Spleen (tissue), 11 donors: ENCODE measurements around the gene TBX5. TPM values are rescaled to one million over a fixed set of nuclear protein-coding genes. Genes with fewer than 3 reads are reported as not detected.

ENCODE experiments used
- DNase-seq: peaks from one replicate; pipeline ENCODE4 v3.0.0-alpha.2; 2020
- H3K27ac ChIP-seq, 8 donors: fragments of 200-600 bp; sonication (generic) in 7 of 8; 1 replicate in 4 of 8; 2 replicates in 4 of 8; pipeline versions ENCODE4 v1.5.0 to v1.8.0; 2016 to 2021; ENCODE audit warnings: inconsistent platforms in 4 of 8, mild to moderate bottlenecking in 4 of 8, moderate library complexity in 1 of 8
- H3K27me3 ChIP-seq, 7 donors: fragments of 200-600 bp; sonication (generic) in 6 of 7; replicated peaks in 1 of 7; 1 replicate in 4 of 7; 2 replicates in 3 of 7; pipeline versions ENCODE4 v1.5.0 to v1.8.0; 2016 to 2021; ENCODE audit warnings: inconsistent platforms in 3 of 7, mild to moderate bottlenecking in 1 of 7
- H3K36me3 ChIP-seq, 6 donors: fragments of 200-600 bp; sonication (generic) in 5 of 6; 1 replicate in 4 of 6; 2 replicates in 2 of 6; pipeline versions ENCODE4 v1.5.0 to v1.8.0; 2016 to 2021; ENCODE audit warnings: inconsistent platforms in 2 of 6
- H3K4me1 ChIP-seq, 6 donors: fragments of 200-600 bp; sonication (generic) in 5 of 6; 1 replicate in 3 of 6; 2 replicates in 3 of 6; pipeline versions ENCODE4 v1.5.0 to v1.8.0; 2016 to 2021; ENCODE audit warnings: inconsistent platforms in 3 of 6
- H3K4me3 ChIP-seq, 8 donors: fragments of 200-600 bp; sonication (generic) in 7 of 8; 1 replicate in 4 of 8; 2 replicates in 4 of 8; pipeline versions ENCODE4 v1.5.0 to v1.8.0; 2016 to 2021; ENCODE audit warnings: inconsistent platforms in 4 of 8, mild to moderate bottlenecking in 4 of 8, moderate library complexity in 2 of 8
- H3K9me3 ChIP-seq, 8 donors: fragments of 200-600 bp; sonication (generic) in 7 of 8; 1 replicate in 4 of 8; 2 replicates in 4 of 8; pipeline versions ENCODE4 v1.5.0 to v1.8.0; 2016 to 2021; ENCODE audit warnings: inconsistent platforms in 4 of 8
- POLR2A ChIP-seq, 3 donors: fragments of 450-650 bp; IDR thresholded peaks; one replicate each; pipeline ENCODE4 v1.5.1; 2017; ENCODE audit warnings: antibody characterized with exemption in 3 of 3, mild to moderate bottlenecking in 1 of 3
- POLR2AphosphoS5 ChIP-seq, 3 donors: sonication (generic); formaldehyde crosslinking; IDR thresholded peaks; one replicate each; pipeline ENCODE4 v1.5.1; 2017; ENCODE audit warnings: antibody characterized with exemption in 3 of 3
- WGBS, 5 donors: extraction: QIAGEN DNeasy Blood & Tissue Kit in 3 of 5; methylation state at CpG; one replicate each; pipeline versions ENCODE4 v1.1.5 to v1.1.7; 2013 to 2018; 5-methylcytosine and 5-hydroxymethylcytosine counted together
- intact Hi-C: fragments of 100-400 bp; cut with DNase I; formaldehyde crosslinking; loops from one replicate; pipeline ENCODE4 v1.15.0; 2023; ENCODE audit warnings: low total_unique reads
- polyA plus RNA-seq, 3 donors: library from polyadenylated mRNA; stranded (reverse); fragments of 200-250 nt; gene quantifications; one replicate each; pipeline ENCODE4 v1.2.1, GENCODE V29; 2013
- total RNA-seq, 7 donors: library from RNA; depleted of rRNA in 3 of 7; stranded (reverse); fragments of >200 nt in 3 of 7; fragmentation: NEBNext Ultra II Directional in 4 of 7; extraction: Animal tissue kit (Norgen Biotek cat#: 25700) in 4 of 7; gene quantifications; one replicate each; pipeline versions ENCODE4 v1.1.0 to v1.2.1, GENCODE V29; 2016 to 2021
- TF ChIP-seq, protein P1 (sequence below), 11 experiments: fragments of 200-600 bp in 7 of 11; fragments of 450-650 bp in 4 of 11; sonication (generic) in 4 of 11; IDR thresholded peaks in 8 of 11; conservative IDR thresholded peaks in 3 of 11; 1 replicate in 7 of 11; 2 replicates in 4 of 11; pipeline versions ENCODE4 v1.4.0 to v1.8.0; 2016 to 2021; ENCODE audit warnings: antibody characterized with exemption in 11 of 11, inconsistent platforms in 4 of 11, mild to moderate bottlenecking in 1 of 11
- donor health status: healthy with polysubstance abuse.
- donor health status: DM: no; HTN: no; CAD: no; lungs with moderate emphysema.
- donor health status: DM: no; HTN: no; CAD: no.
- donor health status: Bipolar disorder and iron deficiency.
- donor health status: healthy.
- donor health status: DM: no; HTN: no; CAD: no.
- donor health status: DM: yes; HTN: yes; CAD: no.

The TBX5 gene
- total and polyA plus RNA-seq, 10 donors, result not detected

- DNase-seq, result no peak
- intact Hi-C loops, result no loop called here
- peaks cover 0 to 28% (median 0%) of the 10 kb centered on the region in 7 donors for H3K27me3 ChIP-seq
- no peak overlapping the region for H3K4me3 ChIP-seq
- 62 to 74% (median 71%) methylated on average over 7 of the region's 7 CpGs for WGBS, 5 donors
- peaks cover 0 to 3% (median under 1%) of the 10 kb centered on the region in 8 donors for H3K9me3 ChIP-seq
- no peaks in the 10 kb centered on the region for H3K36me3 ChIP-seq
- TF ChIP-seq POLR2AphosphoS5 (IDR thresholded peaks at IDR 0.05) (no peak), POLR2A (IDR thresholded peaks at IDR 0.05) (no peak)
- TF ChIP-seq, protein P1, sequence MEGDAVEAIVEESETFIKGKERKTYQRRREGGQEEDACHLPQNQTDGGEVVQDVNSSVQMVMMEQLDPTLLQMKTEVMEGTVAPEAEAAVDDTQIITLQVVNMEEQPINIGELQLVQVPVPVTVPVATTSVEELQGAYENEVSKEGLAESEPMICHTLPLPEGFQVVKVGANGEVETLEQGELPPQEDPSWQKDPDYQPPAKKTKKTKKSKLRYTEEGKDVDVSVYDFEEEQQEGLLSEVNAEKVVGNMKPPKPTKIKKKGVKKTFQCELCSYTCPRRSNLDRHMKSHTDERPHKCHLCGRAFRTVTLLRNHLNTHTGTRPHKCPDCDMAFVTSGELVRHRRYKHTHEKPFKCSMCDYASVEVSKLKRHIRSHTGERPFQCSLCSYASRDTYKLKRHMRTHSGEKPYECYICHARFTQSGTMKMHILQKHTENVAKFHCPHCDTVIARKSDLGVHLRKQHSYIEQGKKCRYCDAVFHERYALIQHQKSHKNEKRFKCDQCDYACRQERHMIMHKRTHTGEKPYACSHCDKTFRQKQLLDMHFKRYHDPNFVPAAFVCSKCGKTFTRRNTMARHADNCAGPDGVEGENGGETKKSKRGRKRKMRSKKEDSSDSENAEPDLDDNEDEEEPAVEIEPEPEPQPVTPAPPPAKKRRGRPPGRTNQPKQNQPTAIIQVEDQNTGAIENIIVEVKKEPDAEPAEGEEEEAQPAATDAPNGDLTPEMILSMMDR (IDR thresholded peaks at IDR 0.05 in 8 of 11, conservative IDR thresholded peaks at IDR 0.05 in 3 of 11), result no peak
- H3K27ac ChIP-seq, result no peak overlapping the region
- H3K4me1 ChIP-seq, result no peaks in the 10 kb centered on the region
These were observed 34.2 kb downstream of the TBX5 start for GRCh38 chr12:114371733-114372132.

- intact Hi-C loops, result no loop called here
- H3K27me3 ChIP-seq, result peaks cover 0 to 29% (median 0%) of the 10 kb centered on the region in 7 donors
- H3K27ac ChIP-seq, result no peak overlapping the region
- H3K4me3 ChIP-seq, result no peak overlapping the region
- peaks cover 0 to 8% (median 5%) of the 10 kb centered on the region in 8 donors for H3K9me3 ChIP-seq
- no peaks in the 10 kb centered on the region for H3K36me3 ChIP-seq
- TF ChIP-seq, protein P1 (IDR thresholded peaks at IDR 0.05 in 8 of 11, conservative IDR thresholded peaks at IDR 0.05 in 3 of 11), result no peak
- TF ChIP-seq POLR2A (IDR thresholded peaks at IDR 0.05), result no peak
- TF ChIP-seq POLR2AphosphoS5 (IDR thresholded peaks at IDR 0.05), result no peak
- H3K4me1 ChIP-seq, result no peaks in the 10 kb centered on the region
- 59 to 71% (median 63%) methylated on average over 11 to 13 of the region's 13 CpGs for WGBS, 5 donors
- DNase-seq, result no peak
These were observed 34.7 kb downstream of the TBX5 start for GRCh38 chr12:114371250-114371649.

GRCh38 chr12:114368685-114369452 lies 37.1 kb downstream of the TBX5 start:
- no peaks in the 10 kb centered on the region for H3K4me1 ChIP-seq
- no peaks in the 10 kb centered on the region for H3K36me3 ChIP-seq
- TF ChIP-seq POLR2A (IDR thresholded peaks at IDR 0.05) (no peak), POLR2AphosphoS5 (IDR thresholded peaks at IDR 0.05) (no peak)
- TF ChIP-seq, protein P1 (IDR thresholded peaks at IDR 0.05 in 8 of 11, conservative IDR thresholded peaks at IDR 0.05 in 3 of 11), result no peak
- 80 to 87% (median 83%) methylated on average over 8 of the region's 8 CpGs for WGBS, 5 donors
- H3K27me3 ChIP-seq, result peaks cover 0 to 28% (median 0%) of the 10 kb centered on the region in 7 donors
- intact Hi-C loops, result no loop called here
- no peak overlapping the region for H3K27ac ChIP-seq
- DNase-seq, result no peak
- no peak overlapping the region for H3K4me3 ChIP-seq
- peaks cover 0 to 16% (median 11%) of the 10 kb centered on the region in 8 donors for H3K9me3 ChIP-seq

GRCh38 chr12:114361992-114362391 lies 44.0 kb downstream of the TBX5 start:
- Histone ChIP-seq H3K27ac (no peak overlapping the region), H3K9me3 (peaks cover 0 to 16% (median 11%) of the 10 kb centered on the region in 8 donors), H3K27me3 (peaks cover 0 to 18% (median 0%) of the 10 kb centered on the region in 7 donors), H3K4me3 (no peak overlapping the region), H3K4me1 (no peaks in the 10 kb centered on the region), H3K36me3 (no peaks in the 10 kb centered on the region)
- intact Hi-C loops, result no loop called here
- no peak for DNase-seq
- 43 to 74% (median 54%) methylated on average over 4 of the region's 4 CpGs for WGBS, 5 donors
- TF ChIP-seq, protein P1 (IDR thresholded peaks at IDR 0.05 in 8 of 11, conservative IDR thresholded peaks at IDR 0.05 in 3 of 11), result no peak
- no peak for TF ChIP-seq POLR2A (IDR thresholded peaks at IDR 0.05)
- no peak for TF ChIP-seq POLR2AphosphoS5 (IDR thresholded peaks at IDR 0.05)
